HG03460 (cell line): Measurements from ENCODE around the gene PDILT.
"Not testable (repeated sequence)": the region's sequence is repeated elsewhere in the genome, so short reads cannot be mapped to it uniquely, and the experiment has no call there.

Experiments
- ATAC-seq: cut with Tn5 transposase; IDR thresholded peaks from one replicate; pipeline ENCODE4 v1.9.1; 2021; ENCODE audit not compliant: unreplicated experiment

Gene PDILT

GRCh38 chr16:20323591-20324117, 80.9 kb downstream of the PDILT start:
- no peak for ATAC-seq

GRCh38 chr16:20322696-20323095, 81.8 kb downstream of the PDILT start:
- no peak for ATAC-seq

GRCh38 chr16:20321671-20322070, 82.9 kb downstream of the PDILT start:
- no peak for ATAC-seq

GRCh38 chr16:20321051-20321450, 83.5 kb downstream of the PDILT start:
- ATAC-seq, result not testable (repeated sequence)

GRCh38 chr16:20320592-20320991, 83.9 kb downstream of the PDILT start:
- no peak for ATAC-seq

- no peak for ATAC-seq
These were observed 84.4 kb downstream of the PDILT start for GRCh38 chr16:20320178-20320577.

- ATAC-seq, result no peak
These were observed 85.1 kb downstream of the PDILT start for GRCh38 chr16:20319406-20319805.

GRCh38 chr16:20318437-20318836, 86.1 kb downstream of the PDILT start:
- ATAC-seq, result no peak

- no peak for ATAC-seq
These were observed 86.5 kb downstream of the PDILT start for GRCh38 chr16:20318006-20318405.

- no peak for ATAC-seq
These were observed 87.4 kb downstream of the PDILT start for GRCh38 chr16:20317117-20317516.

- no peak for ATAC-seq
These were observed 87.8 kb downstream of the PDILT start for GRCh38 chr16:20316715-20317114.

GRCh38 chr16:20315764-20316163, 88.8 kb downstream of the PDILT start:
- ATAC-seq, result no peak

GRCh38 chr16:20314575-20314974, 90.0 kb downstream of the PDILT start:
- no peak for ATAC-seq

- ATAC-seq, result no peak
These were observed 90.8 kb downstream of the PDILT start for GRCh38 chr16:20313741-20314140.

GRCh38 chr16:20312536-20313095, 91.9 kb downstream of the PDILT start:
- ATAC-seq, result not testable (repeated sequence)

- no peak for ATAC-seq
These were observed 93.0 kb downstream of the PDILT start for GRCh38 chr16:20311548-20311947.

GRCh38 chr16:20310421-20311395, 93.8 kb downstream of the PDILT start:
- no peak for ATAC-seq

- ATAC-seq, result no peak
These were observed 94.8 kb downstream of the PDILT start for GRCh38 chr16:20309786-20310185.
